GM03348 (cell line): ENCODE measurements around the gene APOL2.
"Not testable (repeated sequence)": the region's sequence is repeated elsewhere in the genome, so short reads cannot be mapped to it uniquely, and the experiment has no call there.

Experiments used
- DNase-seq: peaks from one replicate; pipeline ENCODE4 v3.0.0; 2012; ENCODE audit warnings: low spot score

The APOL2 gene

DNA sequence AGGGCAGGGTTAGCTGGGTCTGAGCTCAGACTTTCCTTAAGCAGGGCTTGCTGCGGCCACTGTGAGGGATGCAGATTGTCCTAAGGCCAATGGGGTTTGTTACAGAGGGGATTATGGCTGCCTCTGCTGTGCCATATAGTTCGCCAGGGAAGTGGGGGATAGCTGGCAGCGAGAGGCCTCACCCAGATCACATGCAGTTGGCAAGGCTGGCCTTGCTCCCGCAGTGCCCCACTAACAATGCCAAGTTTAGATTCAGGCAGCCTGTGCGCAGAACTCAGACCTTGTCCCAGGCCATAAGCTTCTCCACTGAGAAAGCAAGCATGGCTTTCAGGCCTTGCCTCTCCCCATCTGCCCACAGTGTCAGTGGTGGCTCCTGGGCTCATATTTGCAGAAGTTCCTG is 4.7 kb upstream of the APOL2 start:
- DNase-seq = no peak

GRCh38 chr22:36239150-36239400 is 252 bp downstream of the APOL2 start:
- DNase-seq = peak; percentile 39

GRCh38 chr22:36238373-36239149 is 766 bp downstream of the APOL2 start:
- DNase-seq = no peak

DNA sequence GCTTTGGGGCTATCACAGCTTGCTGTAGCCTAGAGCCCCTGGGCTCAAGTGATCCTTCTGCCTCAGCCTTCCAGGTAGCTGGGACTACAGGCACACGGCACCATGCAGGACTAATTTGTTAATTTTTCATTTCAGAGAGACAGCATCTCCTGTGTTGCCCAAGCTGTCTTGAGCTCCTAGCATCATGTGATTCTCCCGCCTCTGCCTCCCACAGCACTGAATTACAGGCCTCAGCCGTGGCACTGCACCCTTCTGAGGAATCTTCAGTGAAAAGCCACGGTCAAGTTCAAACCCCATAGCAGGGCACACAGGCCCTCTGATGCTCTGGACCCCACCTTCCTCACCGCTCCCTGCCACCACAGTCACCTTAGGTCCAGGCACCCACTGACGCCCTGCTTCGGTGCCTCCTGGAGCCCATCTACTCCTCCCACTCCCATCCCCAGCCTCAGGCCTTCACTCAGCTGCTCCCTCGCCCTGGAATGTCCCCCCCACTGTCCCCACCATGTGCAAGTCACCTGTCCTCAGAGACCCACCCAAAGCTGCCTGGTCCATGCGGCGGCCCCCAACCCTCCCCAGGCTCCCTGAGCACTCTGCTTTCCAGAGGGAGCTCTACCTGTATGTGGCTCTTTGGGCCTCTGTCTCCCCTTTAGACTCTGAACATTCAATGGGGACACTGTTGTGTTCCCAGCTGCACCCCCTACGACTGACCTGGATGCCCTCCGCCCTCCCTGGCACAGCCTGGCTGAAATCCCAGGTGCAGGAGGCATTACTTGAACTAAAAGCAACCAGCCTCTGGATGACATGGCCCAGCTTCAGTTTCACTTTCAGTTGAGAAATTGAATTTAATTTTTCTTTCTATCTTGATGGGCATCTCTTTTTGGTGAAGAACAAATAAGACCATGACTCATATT is 1.6 kb downstream of the APOL2 start:
- peak; percentile 50 for DNase-seq

GRCh38 chr22:36236388-36237319 is 2.7 kb downstream of the APOL2 start:
- DNase-seq = no peak

DNA sequence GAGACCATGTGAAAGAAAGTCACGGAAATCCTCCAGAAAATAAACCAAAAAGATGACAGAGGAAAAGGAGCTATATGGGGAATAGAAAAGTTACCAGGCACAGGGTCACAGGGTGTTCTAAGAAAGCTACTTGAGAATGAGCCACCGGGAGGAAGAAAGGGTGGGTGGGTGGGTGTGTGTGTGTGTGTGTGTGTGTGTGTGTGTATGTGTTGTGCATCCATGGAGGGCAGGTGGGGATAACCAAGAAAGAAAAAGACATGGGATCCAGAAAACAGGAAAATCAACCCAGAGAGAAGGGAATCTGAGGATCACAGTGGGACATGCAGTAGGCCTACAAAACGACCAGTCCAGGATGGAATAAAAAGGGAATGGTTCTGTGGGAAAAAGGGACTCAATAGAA is 3.7 kb downstream of the APOL2 start:
- DNase-seq = no peak

- no peak for DNase-seq
These were observed 4.4 kb downstream of the APOL2 start for GRCh38 chr22:36234919-36235318.

- DNase-seq = no peak
These were observed 5.1 kb downstream of the APOL2 start for GRCh38 chr22:36234213-36234612.

DNA sequence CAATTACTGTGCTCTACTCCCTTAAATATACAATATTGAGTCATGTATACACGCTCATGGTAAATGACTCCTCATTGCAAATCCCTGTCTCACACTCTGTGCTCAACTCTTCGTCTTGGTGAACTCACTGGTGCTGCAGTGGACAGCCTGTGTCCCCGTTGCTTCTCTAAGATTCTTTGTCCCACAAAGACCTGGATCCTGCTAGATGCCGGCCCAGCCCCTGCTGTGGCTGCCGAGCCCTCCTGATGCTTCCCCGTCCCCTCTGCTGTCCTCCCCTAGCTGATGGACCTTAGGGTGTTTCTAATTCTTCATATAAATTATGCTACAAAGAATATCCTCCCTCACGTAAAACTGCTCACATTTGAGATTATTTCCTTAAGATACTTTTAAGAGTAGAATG is 5.5 kb downstream of the APOL2 start:
- no peak for DNase-seq

GRCh38 chr22:36232715-36233401 is 6.5 kb downstream of the APOL2 start:
- no peak for DNase-seq

- not testable (repeated sequence) for DNase-seq
These were observed 8.3 kb downstream of the APOL2 start for GRCh38 chr22:36231051-36231450.

- not testable (repeated sequence) for DNase-seq
These were observed 9.7 kb downstream of the APOL2 start for GRCh38 chr22:36229649-36230048.

GRCh38 chr22:36228944-36229343 is 10.4 kb downstream of the APOL2 start:
- DNase-seq = no peak

GRCh38 chr22:36228369-36228768 is 11.0 kb downstream of the APOL2 start:
- DNase-seq = not testable (repeated sequence)

DNA sequence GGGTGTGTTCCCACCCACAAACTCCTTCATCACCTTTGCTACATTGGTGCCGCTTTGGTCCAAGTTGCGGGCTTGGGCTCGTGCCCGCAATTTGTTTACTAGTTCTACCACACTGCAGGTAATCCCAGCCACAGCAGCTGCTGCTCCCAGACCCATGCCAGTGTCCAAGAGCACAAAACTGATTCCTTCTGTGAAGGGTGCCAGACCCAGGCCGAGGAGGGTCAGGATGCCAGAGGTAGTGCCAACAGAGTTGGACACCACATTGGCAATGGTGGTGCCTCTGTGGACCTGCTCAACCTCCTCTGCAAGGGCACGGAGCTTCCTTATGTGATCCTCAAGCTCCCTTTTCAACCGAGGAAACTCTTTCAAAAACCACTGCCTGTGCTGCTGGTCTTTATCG is 11.5 kb downstream of the APOL2 start:
- DNase-seq = no peak

DNA sequence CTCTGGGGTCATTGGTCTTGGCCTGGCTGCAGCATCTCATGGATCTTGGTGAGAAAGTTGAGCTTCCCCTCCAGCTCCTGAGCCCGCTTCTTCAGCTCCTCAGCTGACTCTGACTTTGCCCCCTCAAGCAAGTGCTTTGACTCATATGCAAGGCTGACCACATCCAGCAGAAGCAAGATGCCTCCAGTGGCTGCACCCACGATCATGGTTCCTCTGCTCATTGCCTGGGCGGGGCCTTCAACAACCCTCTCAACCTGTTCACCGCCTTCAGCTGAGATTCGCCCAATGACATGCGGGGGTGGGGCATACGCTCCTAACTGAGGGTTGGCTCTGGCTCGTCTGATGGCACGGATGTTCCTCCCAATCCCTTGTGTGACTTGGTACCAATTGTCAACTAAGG is 11.9 kb downstream of the APOL2 start:
- no peak for DNase-seq

- no peak for DNase-seq
These were observed 13.1 kb downstream of the APOL2 start for GRCh38 chr22:36226189-36226588.

- DNase-seq = no peak
These were observed 13.9 kb downstream of the APOL2 start for GRCh38 chr22:36225333-36225922.

GRCh38 chr22:36224245-36224644 is 15.1 kb downstream of the APOL2 start:
- no peak for DNase-seq

DNA sequence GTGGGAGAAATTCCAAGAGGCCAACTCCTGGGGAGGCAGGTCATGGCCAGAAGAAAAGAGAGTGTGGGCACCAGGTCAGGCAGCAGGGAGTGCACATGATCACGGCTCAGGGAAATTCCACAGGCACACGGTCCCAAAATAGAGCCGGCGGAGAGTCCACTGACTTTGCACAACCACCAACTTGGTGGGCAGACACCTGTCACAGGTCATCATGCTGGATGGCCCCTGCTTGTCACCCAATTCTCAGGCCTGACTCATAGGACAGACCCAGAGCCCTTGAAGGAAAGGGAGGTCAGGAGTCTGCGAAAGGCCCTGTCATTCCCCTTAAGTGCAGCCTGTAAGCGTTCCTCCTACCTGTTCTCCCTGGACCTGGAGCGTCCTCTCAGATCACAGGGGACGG is 15.8 kb downstream of the APOL2 start:
- no peak for DNase-seq

DNA sequence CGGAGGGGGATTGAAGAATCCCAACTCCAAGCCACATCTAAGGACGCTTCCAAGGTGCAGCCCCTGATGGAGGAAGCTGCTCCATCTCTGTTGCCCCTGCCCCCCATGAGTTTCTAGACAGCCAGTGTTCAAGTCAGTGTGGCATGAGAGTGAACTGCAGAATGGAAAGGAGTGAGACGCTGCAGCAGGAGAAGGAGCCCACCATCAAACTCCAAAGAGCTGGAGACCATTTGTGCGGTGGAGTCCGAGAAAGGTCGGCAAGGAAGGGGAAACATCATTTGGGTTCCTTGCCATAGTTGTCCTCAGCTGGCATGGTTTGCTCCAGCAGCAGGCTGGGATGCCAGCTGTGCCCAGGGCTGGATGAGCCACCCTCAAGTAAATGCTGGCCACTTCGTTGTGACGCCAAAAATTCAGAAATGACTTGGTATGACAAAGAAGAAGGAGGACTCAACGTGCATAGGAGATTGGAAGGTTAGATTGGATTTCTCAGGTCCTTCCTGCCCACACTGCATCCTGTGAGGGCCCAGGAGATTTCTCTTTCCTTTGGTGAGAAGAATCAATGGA is 16.4 kb downstream of the APOL2 start:
- DNase-seq = no peak
